Activated B cell treated with CpG ODN at 0.5 μM for 24 hours (primary cell): ENCODE results near the gene TM4SF20. TPM values are rescaled to one million over a fixed set of nuclear protein-coding genes. Genes with fewer than 3 reads are reported as not detected.
"Not testable (repeated sequence)": the region's sequence is repeated elsewhere in the genome, so short reads cannot be mapped to it uniquely, and the experiment has no call there.

ENCODE experiments used
- ATAC-seq: fragments of 200-7000 bp; cut with Tn5 transposase; one replicate; pipeline ENCODE4 v1.10.0; 2021; ENCODE audit warnings: low read depth, mild to moderate bottlenecking, moderate library complexity
- CTCF ChIA-PET: fragments of 350-600 bp; sonication (Branson Sonifier 250); formaldehyde crosslinking; loops from one replicate; lab custom pipeline; 2021; ENCODE audit warnings: antibody characterized with exemption; lab: Charles Lee
- POLR2A ChIA-PET: fragments of 350-600 bp; sonication (Branson Sonifier 250); formaldehyde crosslinking; loops from one replicate; lab custom pipeline; 2021; ENCODE audit warnings: antibody characterized with exemption; lab: Charles Lee
- DNase-seq: peaks from one replicate; pipeline ENCODE4 v3.0.0; 2022
- H3K27ac Mint-ChIP-seq: one replicate; pipeline ENCODE4 v1.8.0; 2020; ENCODE audit warnings: mixed read lengths
- H3K27me3 Mint-ChIP-seq: one replicate; pipeline ENCODE4 v1.8.0; 2021; ENCODE audit warnings: mixed read lengths
- H3K36me3 Mint-ChIP-seq: one replicate; pipeline ENCODE4 v1.8.0; 2021; ENCODE audit warnings: low read depth, mixed read lengths
- H3K4me1 Mint-ChIP-seq: one replicate; pipeline ENCODE4 v1.8.0; 2021; ENCODE audit warnings: mixed read lengths
- H3K4me3 Mint-ChIP-seq: one replicate; pipeline ENCODE4 v1.8.0; 2020; ENCODE audit warnings: mild to moderate bottlenecking, mixed read lengths
- H3K9me3 Mint-ChIP-seq: one replicate; pipeline ENCODE4 v1.8.0; 2020; ENCODE audit warnings: mixed read lengths
- intact Hi-C: fragments of 100-400 bp; cut with micrococcal nuclease; formaldehyde crosslinking; loops from one replicate; pipeline ENCODE4 v1.15.1; 2024
- total RNA-seq: library from RNA; stranded (reverse); gene quantifications from 2 replicates; pipeline ENCODE4 v1.2.3, GENCODE V29; 2022
- TF ChIP-seq, protein P1 (sequence below): fragments of 200-600 bp; IDR thresholded peaks from one replicate; pipeline ENCODE4 v1.8.0; 2022; ENCODE audit warnings: antibody characterized with exemption, mild to moderate bottlenecking

The TM4SF20 gene
- total RNA-seq, 1 donor from 2014 or later: not detected

DNA sequence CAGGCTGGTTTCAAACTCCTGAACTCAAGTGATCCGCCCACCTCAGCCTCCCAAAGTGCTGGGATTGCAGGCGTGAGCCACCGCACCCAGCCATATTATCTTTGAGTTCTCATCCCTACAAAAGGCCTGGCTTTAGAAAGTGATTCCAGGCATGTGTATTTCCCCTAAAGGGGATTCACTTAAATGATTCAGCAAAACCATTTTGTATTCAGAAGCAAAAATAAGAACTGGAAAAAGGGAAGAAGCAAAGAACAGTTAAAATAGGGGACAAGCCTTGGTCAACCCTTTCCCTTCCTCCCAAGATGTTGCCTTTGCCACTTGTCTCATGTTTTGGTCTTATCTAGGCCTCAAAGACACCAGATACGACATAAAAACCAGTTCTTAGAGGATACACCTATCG is 10.5 kb downstream of the TM4SF20 start:
- Mint-ChIP-seq H3K27ac (no peak overlapping the region), H3K4me3 (no peak overlapping the region), H3K9me3 (no peaks in the 10 kb centered on the region), H3K36me3 (no peaks in the 10 kb centered on the region), H3K4me1 (peaks cover 4% of the 10 kb centered on the region), H3K27me3 (no peaks in the 10 kb centered on the region)
- intact Hi-C loops: no loop called here
- TF ChIP-seq, protein P1, sequence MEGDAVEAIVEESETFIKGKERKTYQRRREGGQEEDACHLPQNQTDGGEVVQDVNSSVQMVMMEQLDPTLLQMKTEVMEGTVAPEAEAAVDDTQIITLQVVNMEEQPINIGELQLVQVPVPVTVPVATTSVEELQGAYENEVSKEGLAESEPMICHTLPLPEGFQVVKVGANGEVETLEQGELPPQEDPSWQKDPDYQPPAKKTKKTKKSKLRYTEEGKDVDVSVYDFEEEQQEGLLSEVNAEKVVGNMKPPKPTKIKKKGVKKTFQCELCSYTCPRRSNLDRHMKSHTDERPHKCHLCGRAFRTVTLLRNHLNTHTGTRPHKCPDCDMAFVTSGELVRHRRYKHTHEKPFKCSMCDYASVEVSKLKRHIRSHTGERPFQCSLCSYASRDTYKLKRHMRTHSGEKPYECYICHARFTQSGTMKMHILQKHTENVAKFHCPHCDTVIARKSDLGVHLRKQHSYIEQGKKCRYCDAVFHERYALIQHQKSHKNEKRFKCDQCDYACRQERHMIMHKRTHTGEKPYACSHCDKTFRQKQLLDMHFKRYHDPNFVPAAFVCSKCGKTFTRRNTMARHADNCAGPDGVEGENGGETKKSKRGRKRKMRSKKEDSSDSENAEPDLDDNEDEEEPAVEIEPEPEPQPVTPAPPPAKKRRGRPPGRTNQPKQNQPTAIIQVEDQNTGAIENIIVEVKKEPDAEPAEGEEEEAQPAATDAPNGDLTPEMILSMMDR: no peak
- no peak for ATAC-seq
- no peak for DNase-seq
- ChIA-PET POLR2A (no interaction called here), CTCF (no interaction called here)

DNA sequence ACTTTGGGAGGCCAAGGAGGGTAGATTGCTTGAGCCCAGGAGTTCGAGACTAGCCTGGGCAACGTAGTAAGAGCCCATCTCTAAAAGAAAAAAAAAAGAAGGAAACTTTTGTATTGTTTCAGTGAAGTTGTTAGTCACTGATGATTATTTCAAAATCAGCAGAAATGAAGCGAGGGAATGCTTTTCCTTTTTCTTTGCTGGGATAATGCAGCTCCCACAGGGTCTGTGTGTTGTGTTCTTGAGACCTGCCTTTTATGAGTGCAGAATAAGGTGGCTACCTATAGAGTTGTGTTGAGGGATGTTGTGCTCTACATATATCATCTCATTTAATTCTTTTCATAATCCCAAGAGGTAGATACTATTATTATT is 11.7 kb downstream of the TM4SF20 start:
- POLR2A ChIA-PET: no interaction called here

DNA sequence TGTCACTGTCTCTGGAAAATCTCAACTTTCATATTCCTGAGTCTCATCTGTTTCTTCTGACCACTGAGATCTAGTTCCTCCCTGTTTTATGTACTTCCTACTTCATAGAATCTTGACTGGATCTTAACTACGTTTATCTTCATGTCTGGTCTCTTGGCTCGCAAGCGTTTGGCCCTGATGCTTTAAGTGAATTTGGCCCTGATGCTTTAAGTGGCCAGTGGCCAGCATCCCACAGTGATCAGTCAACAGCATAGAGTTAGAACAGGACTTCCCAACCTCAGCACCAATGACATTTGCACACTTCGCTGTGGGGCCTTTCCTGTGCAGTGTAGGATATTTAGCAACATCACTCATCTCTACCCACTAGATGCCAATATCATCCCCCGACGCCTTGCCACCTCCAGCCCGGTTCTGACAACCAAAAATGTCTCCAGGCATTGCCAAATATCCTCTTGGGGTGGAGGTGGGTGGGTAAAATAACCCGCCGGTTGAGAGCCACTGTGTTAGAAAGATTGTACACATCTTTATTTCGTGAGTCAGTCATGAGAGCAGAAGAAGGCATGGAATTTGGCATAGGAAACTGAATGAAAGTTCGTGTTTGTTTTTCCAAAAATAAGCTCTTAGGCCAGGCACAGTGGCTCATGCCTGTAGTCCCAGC is 12.2 kb downstream of the TM4SF20 start:
- no peak for ATAC-seq
- no peaks in the 10 kb centered on the region for H3K9me3 Mint-ChIP-seq

More for the DNA sequence above, 11.7 kb downstream of the TM4SF20 start:
- Mint-ChIP-seq H3K36me3 (no peaks in the 10 kb centered on the region), H3K4me3 (no peak overlapping the region), H3K4me1 (peaks cover 4% of the 10 kb centered on the region), H3K27me3 (no peaks in the 10 kb centered on the region), H3K27ac (no peak overlapping the region), H3K9me3 (no peaks in the 10 kb centered on the region)
- intact Hi-C loops: no loop called here
- CTCF ChIA-PET: no interaction called here
- ATAC-seq (no peak), DNase-seq (no peak)
- TF ChIP-seq, protein P1: no peak

DNA sequence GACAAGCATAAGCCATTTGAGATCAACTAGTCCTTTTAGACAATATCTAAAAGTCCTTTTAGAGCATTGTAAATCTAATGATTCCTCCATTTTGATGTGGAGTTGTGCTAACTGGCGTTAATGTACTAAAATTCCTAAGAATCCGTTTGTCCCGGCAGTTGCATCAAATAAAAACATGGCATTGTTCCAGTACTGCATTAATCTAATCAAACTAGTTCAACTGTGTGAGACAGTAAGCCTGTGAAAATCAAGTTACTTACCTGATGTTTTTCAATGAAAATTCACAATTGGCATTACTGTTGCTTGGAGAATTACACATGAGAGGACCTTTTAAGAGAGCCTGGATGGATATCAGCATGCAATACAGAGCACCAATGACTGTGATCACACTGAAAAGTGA is 13.3 kb downstream of the TM4SF20 start:
- DNase-seq (no peak), ATAC-seq (no peak)
- ChIA-PET POLR2A (no interaction called here), CTCF (no interaction called here)
- Mint-ChIP-seq H3K27ac (no peak overlapping the region), H3K9me3 (no peaks in the 10 kb centered on the region), H3K27me3 (no peaks in the 10 kb centered on the region), H3K36me3 (peaks cover 4% of the 10 kb centered on the region), H3K4me1 (peaks cover 4% of the 10 kb centered on the region), H3K4me3 (no peak overlapping the region)
- TF ChIP-seq, protein P1: no peak
- intact Hi-C loops: no loop called here

More for the DNA sequence above, 12.2 kb downstream of the TM4SF20 start:
- Mint-ChIP-seq H3K4me3 (no peak overlapping the region), H3K36me3 (no peaks in the 10 kb centered on the region), H3K4me1 (peaks cover 4% of the 10 kb centered on the region), H3K27ac (no peak overlapping the region), H3K27me3 (no peaks in the 10 kb centered on the region)
- TF ChIP-seq, protein P1: no peak
- no peak for DNase-seq
- ChIA-PET POLR2A (no interaction called here), CTCF (no interaction called here)
- intact Hi-C loops: no loop called here

DNA sequence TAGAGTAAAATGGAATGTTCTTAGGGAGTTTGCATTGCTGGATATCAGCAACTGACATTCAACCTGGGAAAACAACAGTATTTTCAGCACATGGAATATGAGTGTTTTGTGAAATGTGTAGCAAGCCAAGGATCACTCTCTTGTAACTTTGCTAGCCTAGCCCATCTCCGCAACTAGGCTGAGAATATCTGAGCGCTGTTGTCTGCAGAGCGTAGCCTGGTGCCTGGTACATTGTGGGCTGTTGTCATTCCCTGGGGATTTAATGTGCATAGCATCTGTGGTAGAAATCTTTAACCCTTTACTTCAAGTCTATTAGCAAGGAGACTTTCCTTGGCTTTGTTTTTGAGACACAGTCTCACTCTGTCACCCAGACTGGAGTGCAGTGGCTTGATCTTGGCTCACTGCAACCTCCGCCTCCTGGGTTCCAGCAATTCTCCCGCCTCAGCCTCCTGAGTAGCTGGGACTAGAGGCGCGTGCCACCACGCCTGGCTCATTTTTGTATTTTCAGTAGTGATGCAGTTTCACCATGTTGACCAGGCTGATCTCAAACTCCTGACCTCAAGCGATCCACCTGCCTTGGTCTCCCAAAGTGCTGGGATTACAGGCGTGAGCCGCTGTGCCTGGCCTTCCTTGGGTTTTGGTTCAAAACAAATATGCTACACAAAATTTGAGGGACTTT is 14.4 kb downstream of the TM4SF20 start:
- not testable (repeated sequence) for H3K4me1 Mint-ChIP-seq, ATAC-seq, H3K9me3 Mint-ChIP-seq, H3K27ac Mint-ChIP-seq, H3K27me3 Mint-ChIP-seq, H3K4me3 Mint-ChIP-seq, DNase-seq
- ChIA-PET POLR2A (interaction anchor here (0.6 kb wide), 2 partner anchors 51 to 115 kb away, joined by 3 to 4 read pairs; no protein-coding TSS in a partner anchor), CTCF (interaction anchor here (1.6 kb wide), 1 partner anchor 401 kb away, joined by 4 read pairs; no protein-coding TSS in a partner anchor)
- peaks cover 14% of the 10 kb centered on the region for H3K36me3 Mint-ChIP-seq
- intact Hi-C loops: loop anchor here (1.0 to 5.0 kb wide), 3 partner anchors 98 to 402 kb away; no protein-coding TSS in a partner anchor
